Measurements from ENCODE around the gene TUBA4B.
"Not testable (repeated sequence)": the region's sequence is repeated elsewhere in the genome, so short reads cannot be mapped to it uniquely, and the experiment has no call there.

The TUBA4B gene

DNA sequence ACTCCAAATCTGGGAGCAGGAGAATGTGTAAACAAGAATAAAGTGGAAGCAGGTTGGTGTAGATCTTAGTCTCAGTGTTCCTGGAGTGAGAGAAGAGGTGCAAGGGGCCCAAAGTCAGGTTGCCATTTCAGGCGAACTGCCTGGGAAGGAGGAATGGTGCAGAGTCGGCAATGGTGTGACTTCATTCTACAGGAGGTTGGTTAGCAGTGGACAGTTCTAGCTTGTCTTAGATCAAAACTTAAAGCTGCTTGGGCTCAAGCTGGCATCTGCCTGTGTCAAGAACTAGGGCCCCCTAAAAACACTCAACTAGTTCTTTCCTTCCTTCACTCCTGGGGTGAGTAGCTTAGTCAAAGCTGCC, 4.2 kb upstream of the TUBA4B start:
- DNase-seq, result no peak

DNA sequence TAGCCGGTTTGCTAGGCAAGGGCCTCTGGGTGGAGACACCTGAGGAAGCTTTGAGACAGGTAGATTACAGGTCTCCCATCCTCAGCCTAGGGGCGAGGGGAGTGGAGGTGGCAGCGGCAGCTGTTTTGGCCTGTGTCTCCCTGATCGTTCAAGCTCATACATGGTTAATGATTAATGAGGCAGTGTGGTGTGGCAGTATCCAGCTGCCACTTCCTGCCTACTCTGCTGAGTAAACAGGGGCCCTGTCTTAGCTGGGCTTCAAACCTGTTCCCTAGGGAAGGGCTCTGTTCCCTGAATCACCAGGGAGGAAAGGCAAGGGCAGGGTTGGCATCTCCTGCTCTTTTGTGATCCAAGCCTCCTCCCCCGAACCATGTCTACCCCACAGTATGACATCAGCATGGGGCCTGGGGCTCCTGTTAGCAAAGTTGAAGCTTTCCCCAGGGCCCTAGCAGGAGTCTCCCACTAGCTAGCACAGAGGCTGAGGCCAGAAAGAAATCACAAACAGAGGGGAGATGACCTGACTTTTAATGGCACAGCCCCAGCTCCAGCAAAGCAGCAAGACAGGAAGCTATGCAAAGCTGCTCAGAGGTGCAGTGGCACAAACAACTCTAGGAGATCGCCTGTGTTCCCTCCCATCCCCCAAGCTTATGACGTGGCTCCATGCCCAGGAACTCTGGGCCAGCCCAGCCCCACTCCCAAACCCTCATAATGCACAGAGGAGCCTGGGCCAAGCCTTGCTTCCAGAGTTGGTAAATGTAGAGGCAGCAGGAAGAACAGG, 3.7 kb upstream of the TUBA4B start:
- peak; percentile 45 to 65 for DNase-seq

DNA sequence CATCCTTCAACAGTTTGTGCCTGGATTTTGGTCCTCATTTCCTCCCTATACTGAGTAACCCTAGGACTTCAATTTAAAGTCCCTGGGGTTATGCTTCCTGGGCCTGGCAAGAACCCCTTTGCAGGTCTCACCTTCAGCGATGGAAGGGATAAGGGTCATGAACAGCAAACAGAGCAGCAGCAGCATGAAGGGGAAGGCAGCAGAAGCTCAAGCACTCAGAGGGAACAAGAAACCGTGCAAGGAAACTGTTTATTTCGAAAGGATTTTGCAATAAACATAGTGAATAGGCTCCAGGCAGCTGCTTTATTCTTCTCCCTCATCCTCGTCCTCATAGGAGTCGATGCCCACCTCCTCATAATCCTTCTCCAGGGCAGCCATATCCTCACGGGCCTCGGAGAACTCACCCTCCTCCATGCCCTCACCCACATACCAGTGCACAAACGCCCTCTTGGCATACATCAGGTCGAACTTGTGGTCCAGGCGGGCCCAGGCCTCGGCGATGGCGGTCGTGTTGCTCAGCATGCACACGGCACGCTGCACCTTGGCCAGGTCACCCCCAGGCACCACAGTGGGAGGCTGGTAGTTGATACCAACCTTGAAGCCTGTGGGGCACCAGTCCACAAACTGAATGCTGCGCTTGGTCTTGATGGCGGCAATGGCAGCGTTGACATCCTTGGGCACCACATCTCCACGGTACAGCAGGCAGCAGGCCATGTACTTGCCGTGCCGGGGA, 2.8 kb upstream of the TUBA4B start:
- no peak for DNase-seq

DNA sequence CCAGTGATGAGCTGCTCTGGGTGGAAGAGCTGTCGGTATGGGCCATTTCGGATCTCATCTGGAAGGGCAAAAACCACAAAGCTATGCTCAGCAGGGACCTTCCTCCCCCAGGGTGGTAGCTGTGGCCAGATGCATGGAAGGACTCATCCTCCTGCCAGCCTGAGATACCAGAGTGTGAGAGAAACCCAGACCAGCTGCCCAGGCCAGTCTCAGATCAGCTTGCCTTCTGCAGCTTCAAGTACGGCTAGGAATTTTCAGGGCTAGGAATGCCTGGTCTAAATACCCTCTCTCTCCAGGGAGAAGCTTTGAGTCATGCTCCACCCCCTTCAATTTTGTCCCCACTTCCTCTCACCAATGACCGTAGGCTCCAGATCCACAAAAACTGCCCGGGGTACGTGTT, 1.4 kb upstream of the TUBA4B start:
- DNase-seq, result no peak

DNA sequence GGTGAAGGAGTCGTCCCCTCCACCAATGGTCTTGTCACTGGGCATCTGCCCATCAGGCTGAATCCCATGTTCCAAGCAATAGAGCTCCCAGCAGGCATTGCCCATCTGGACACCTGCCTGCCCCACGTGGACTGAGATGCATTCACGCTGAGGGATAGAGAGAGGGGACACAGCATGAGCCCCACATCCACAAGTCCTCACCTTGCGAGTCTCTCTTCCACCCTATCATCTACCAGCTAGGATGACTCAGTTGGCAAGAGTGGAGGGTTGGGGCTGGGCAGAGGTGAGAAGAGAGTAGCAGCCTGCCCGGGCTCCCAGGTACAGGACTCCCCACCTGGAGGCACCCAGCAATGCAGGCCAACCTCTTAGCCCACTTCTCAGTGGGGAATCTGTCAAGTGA, 959 bp upstream of the TUBA4B start:
- peak; percentile 41 to 48 for DNase-seq

DNA sequence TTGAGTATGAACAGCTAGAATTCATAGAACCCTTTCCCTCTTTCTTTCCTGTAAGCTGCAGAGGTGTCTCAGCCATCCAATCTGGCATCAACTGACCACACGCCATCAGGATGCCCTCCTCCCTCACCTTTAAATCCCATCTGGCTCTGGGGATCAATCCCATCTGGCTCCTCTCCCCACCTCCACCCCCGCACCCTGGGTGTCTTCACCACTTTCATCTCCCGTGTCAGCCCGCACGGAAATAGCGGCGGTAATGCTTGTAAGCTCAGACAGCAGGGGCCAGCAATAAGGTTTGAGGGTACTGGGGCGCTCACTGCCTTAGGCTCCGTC, 508 bp upstream of the TUBA4B start:
- DNase-seq, result no peak

DNA sequence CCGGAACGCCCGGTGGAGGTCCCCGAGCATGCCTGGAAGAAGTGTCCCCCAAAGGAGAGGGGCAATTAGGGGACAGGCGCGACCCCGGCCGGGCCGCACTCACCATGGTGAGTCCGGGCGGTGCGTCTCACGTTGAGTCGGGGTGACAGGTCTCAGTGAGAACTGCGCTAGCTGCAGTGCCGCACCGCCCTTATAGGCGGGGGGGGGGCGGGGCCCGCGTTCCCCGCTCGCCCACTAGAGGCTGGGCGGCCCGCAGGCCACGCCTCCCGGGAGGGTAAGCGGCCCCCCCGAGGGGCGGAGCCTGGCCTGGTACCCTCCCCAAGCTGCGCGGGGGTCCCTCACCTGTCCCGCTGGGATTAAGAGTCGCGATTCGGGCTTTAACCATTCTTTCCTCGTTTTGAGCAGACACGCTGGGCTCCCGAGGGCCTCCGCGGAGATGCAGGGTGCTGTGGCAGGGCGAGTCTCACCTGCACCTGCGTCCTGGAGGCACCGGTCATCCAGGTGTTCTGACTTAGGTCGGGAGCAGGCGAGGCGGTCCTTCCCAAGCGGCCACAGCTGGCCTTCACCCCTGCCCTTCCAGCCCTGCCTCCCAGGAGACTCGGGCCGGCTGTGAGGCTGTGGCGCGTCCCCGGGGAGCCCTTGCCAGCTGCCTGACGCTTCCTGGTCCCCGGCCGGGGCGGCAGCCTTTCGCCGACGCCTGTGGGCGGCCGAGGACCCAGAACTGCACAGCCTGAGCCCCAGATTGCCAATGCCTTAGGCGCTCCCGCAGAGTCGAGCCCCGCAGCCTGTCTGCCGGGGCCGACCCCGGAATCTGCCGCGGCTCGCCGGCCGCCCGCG, 928 bp downstream of the TUBA4B start, which contains the start of gene TUBA4A:
Gene TUBA4A, minus strand, starts transcription at position 166 of the 837 bp plus-strand sequence. Its CDS starts 60 bp downstream, at position 106.
- DNase-seq, result peak; percentile 88 to 90

DNA sequence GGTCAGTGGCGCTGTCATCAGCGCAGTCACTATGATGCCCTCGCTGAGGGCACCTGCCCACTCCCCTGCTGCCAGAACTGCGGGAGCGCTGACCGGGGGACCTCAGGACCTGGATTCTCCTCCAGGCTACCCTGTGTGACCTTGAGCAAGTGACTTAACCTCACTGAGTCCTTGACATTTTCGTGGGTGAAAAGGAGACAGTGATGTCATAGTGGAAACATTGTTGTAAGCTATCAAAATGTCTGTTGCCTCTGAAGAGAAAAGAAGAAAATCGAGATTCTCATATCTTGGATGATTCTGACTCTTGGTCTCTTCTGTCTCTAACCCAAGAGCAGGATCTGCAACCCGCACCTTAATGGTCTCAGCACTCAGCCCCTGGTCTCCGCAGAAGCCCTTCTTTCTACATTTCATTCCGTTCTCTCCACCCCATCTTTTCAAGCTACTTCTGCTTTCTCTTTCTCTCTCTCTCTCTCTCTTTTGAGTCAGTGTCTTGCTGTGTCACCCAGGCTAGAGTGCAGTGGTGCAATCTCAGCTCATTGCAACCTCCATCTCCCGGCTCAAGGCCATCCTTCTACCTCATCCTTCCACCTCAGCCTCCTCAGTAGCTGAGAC, 1.7 kb downstream of the TUBA4B start:
- peak; percentile 38 to 50 for DNase-seq

DNA sequence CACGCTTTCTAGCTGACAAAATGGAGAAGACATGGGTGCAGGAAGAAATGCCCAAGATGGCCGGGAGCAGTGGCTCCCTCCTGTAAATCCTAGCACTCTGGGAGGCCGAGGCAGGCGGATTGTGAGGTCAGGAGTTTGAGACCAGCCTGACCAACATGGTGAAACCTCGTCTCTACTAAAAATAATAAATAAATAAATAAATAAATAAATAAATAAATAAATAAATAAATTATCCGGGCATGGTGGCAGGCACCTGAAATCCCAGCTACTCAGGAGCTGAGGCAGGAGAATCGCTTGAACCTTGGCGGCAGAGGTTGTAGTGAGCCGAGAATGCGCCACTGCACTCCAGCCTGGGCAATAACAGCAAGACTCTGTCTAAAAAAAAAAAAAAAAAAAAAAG, 5.9 kb downstream of the TUBA4B start:
- not testable (repeated sequence) for DNase-seq

DNA sequence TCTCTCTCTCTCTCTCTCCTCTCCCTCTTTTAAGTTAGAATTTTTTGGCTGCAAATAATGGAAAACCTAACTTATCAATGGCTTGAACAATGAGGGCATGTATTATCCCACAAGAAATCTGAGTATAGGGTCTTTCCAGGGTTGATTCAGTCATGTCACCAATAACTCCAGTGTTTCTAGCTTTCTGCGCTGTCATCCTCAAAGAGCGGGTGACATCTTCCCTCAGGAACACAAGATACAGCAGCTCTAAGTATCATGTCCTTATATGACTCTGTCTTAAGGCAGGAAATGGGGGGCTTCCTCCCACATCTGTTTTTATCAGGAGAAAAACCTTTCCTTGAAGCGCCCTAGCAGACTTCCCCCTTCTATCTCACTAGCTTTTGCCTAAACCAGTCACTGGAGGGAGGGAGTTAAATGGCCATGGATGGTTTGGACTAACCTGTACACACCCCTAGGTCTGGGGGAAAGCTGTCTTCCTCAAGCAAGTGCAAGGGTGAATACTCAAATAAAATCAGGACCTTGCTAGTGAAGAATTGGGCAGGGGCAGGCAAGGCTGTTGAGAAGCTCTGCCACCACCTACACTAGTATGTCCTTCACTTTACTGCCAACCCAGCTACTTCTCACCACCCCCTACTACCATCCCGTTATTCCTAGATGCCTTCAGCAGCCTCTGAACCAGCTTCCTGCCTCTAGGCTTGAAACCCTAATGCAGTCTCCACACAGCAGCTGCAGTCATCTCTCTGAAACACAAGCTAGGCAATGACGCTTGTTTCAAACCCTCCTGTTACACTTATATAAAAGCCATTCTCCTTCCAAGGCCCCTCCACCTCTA, 8.2 kb downstream of the TUBA4B start:
- no peak for DNase-seq

DNA sequence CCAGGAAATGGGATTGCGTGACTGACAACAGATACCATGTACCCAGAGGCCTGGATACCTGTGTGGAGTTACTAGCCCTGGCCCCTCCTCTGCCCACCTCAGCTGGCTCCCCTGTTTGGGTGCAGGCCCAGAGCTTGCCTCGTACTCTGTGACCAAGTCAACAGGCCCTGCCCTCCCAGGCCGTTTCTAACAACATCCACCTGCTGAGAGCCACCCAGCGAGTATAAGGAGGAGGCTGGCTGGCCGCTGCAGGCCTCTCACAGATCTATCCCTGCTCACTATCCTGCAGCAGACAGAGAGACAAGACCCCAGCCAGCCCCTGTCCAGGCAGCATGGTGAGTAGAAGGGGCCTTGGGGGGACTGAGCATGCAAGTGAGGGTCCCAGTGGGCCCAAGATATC, 13.2 kb downstream of the TUBA4B start:
- DNase-seq, result no peak

DNA sequence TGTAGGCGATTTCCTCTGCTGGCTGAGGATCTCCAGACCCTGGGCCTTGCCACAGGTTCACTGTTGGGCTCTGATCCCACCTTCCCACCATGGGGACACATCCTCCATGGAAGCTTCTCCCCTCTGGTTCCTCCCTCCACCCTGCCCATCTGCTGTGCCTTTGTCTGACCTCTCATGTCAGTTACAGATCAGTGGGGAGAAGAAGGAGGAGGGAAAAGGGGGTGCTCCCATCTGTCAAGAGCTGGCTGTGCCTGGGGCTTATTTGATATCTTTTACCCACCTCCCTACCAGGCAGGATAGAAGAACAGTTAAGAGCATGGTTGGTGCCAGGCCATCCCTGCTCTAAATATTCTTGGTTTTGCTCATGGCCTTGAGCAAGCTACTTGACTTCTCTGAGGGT, 13.8 kb downstream of the TUBA4B start:
- DNase-seq, result no peak

DNA sequence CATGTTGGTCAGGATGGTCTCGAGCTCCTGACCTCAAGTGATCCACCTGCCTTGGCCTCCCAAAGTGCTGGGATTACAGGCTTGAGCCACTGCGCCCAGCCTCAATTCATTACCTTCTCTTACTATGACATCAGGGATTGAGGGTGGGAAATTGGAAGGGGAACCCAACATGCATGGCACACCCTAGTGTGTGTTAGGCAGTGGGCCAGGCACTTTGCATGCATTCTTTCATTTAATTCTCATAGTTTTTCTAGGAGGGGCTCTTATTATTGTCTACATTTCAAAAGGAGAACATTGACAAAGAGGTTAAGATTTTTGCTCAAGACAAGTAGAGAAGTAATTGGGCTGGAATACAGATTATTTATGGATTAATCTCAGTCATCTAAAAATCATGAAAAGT, 15.3 kb downstream of the TUBA4B start:
- no peak for DNase-seq

DNA sequence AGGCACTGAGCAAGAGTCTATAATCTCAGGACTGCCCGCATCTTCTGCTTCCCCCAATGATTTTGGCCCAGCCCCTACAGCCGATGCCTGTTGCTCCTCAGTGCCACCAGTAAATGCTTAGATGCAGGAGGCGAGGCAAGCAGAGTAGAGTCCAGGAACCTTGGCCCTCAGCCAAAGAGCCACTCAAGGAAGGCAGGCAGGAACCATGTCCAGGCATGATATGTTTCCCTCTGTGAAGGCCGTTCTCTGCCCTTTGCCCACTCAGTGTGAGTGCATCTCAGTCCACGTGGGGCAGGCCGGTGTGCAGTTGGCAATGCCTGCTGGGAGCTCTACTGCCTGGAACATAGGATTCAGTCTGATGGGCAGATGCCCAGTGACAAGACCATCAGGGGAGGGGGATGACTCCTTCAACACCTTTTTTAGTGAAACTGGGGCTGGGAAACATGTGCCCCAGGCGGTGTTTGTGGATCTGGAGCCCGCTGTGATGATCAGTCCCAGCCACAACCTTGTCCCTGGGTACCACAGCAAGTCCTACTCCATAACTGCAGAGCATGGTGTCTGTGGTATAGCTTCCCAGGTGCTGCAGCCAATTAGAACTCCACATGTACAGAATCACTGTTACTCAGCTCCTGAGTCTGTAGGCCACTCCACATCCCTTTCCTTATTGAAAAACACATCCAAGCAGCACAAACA, 16.5 kb downstream of the TUBA4B start:
- DNase-seq, result no peak

DNA sequence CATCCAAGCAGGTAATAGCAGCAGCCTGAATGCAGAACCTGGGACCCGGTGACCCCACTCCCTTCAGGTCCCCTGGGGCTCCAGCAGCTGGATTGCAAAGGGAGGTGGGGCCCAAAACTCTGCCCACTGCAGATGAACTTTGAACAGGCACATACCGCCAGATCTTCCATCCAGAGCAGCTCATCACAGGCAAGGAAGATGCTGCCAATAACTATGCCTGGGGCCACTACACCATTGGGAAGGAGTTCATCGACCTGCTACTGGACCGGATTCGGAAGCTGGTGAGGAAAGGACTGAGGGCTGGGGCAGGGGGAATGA, 17.0 kb downstream of the TUBA4B start:
- no peak for DNase-seq

DNA sequence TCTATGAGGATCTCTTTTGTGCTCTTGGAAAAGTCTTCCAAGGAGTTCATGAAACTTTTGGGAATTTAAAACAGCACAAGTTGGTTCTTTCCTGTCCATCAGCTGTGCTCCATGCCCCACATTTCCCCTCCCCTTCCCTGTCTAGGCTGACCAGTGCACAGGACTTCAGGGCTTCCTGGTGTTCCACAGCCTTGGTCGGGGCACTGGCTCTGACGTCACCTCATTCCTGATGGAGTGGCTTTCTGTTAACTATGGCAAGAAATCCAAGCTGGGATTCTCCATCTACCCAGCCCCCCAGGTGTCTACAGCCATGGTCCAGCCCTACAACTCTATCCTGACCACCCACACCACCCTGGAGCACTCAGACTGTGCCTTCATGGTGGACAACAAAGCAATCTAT, 18.0 kb downstream of the TUBA4B start:
- DNase-seq, result no peak

DNA sequence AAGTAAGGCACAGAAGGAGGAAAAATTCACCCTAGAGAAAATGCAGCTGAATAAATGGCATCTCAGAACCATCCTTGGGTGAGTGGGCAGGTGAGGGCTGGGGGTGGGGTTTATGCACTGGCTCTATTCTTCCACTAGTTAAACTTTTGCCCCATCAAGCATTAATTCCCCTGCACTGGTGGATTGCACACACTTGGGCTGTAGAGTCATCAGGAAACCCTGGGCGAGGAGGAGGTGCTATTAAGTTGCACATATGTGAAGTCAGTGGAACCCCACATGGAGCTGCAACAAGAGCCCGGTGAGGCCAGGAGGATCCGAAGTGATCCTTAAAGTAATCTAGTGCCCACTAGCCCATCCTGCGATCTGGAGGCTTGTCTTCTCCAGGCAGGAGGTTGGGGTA, 19.3 kb downstream of the TUBA4B start:
- DNase-seq, result no peak

DNA sequence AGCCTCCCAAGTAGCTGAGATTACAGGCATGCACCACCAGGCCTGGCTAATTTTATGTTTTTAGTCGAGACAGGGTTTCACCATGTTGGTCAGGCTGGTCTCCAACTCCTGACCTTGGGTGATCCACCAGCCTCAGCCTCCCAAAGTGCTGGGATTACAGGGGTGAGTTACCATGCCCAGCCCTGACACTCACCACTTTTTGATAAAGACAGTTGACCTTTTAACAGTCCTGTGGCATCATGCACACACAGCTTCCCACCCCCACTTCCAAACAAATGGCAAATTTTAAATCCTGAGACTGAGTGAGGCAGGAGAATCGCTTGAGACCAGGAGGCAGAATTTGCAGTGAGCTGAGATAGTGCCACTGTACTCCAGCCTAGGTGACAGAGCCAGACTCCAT, 20.0 kb downstream of the TUBA4B start:
- DNase-seq, result no peak

DNA sequence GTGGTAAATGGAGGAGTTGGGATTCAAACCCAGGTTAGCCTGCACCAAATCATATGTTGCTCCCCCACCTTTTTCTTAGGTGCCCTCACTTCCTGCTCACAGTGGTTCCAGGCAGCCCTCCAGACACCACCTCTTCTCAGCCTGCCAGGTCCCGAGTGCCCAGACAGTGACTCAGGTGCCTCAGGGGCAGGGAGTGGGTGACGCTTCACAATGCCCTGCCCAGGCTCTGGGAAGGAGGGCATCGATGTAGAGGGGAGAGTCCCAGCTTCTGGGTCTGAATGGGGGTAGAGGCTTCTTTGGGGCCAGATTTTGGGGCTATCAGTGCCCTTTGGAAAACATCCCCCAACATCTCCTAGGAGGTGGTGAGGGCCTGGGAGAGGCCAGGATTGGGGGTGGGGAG, 20.9 kb downstream of the TUBA4B start:
- no peak for DNase-seq

DNA sequence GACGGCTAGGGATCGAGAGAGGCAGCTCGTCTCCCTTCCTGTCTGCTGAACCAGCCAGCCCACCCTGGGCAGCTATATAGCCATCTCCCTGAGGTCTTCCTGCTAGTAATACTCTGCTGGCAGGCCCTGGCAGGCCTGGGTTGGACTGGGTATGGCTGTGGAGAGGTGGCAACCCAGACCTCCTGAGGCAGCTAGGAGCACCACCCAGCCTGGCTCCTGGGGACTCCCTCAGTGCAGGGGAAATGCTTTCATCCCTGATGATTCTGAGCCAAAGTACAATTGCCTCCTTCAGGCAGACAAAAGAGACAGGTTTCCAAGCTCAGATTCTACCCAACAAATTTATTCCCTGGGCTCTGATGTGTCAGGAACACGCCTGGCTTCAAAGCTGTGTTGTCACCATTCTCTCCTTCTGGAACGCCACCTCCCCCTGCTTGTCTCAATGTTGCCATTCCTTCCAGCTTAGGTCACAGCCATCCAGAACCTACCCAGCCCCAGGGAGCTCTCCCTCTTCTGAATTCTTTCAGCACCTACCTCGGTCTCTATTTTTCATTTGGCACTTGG, 21.4 kb downstream of the TUBA4B start:
- no peak for DNase-seq
